HepG2 (cell line): Measurements from ENCODE around the gene CCDC142. TPM values are rescaled to one million over a fixed set of nuclear protein-coding genes. Genes with fewer than 3 reads are reported as not detected.
A peak's percentile ranks its signal among the peaks of the same experiment; 100 is the strongest.

Source experiments
- CEBPG ChIP-seq: IDR thresholded peaks from 2 replicates; pipeline ENCODE4 v1.6.1; 2016
- HCFC1 ChIP-seq: fragments of 150-350 bp; IDR thresholded peaks from 2 replicates; pipeline ENCODE4 v1.6.1; 2014; ENCODE audit warnings: low read depth, low read length
- HDAC1 ChIP-seq: sonication (generic); formaldehyde crosslinking; IDR thresholded peaks from 2 replicates; pipeline ENCODE4 v1.5.1; 2020; ENCODE audit warnings: mild to moderate bottlenecking, missing genetic modification reagents
- HOXA7 ChIP-seq: sonication (generic); formaldehyde crosslinking; IDR thresholded peaks from 2 replicates; pipeline ENCODE4 v1.8.1; 2022; ENCODE audit warnings: mild to moderate bottlenecking, missing genetic modification reagents, moderate library complexity
- JUN ChIP-seq: sonication (generic); formaldehyde crosslinking; IDR thresholded peaks from 2 replicates; pipeline ENCODE4 v1.4.0; 2020; ENCODE audit warnings: mild to moderate bottlenecking, missing genetic modification reagents
- JUNB ChIP-seq: sonication (generic); formaldehyde crosslinking; IDR thresholded peaks from 2 replicates; pipeline ENCODE4 v1.8.0; 2022; ENCODE audit warnings: missing genetic modification reagents, mild to moderate bottlenecking, borderline replicate concordance
- MTF2 ChIP-seq: sonication (generic); formaldehyde crosslinking; IDR thresholded peaks from 2 replicates; pipeline ENCODE4 v1.5.0; 2020; ENCODE audit warnings: missing genetic modification reagents, borderline replicate concordance
- NPAS2 ChIP-seq: sonication (generic); formaldehyde crosslinking; IDR thresholded peaks from 2 replicates; pipeline ENCODE4 v1.8.0; 2022; ENCODE audit warnings: mild to moderate bottlenecking, missing genetic modification reagents, borderline replicate concordance
- NR1H2 ChIP-seq: sonication (generic); formaldehyde crosslinking; IDR thresholded peaks from 2 replicates; pipeline ENCODE4 v1.8.1; 2022; ENCODE audit warnings: low read depth, missing genetic modification reagents, borderline replicate concordance
- POLR2AphosphoS2 ChIP-seq: IDR thresholded peaks from 2 replicates; pipeline ENCODE4 v1.6.1; 2011; ENCODE audit warnings: low read depth, low read length, improper control_type of control experiment
- SP4 ChIP-seq: sonication (generic); formaldehyde crosslinking; IDR thresholded peaks from 2 replicates; pipeline ENCODE4 v1.8.1; 2023; ENCODE audit warnings: mild to moderate bottlenecking, missing genetic modification reagents
- TOPORS ChIP-seq: sonication (generic); formaldehyde crosslinking; IDR thresholded peaks from 2 replicates; pipeline ENCODE4 v1.8.0; 2023; ENCODE audit warnings: mild to moderate bottlenecking, missing genetic modification reagents
- ZBTB38 ChIP-seq: sonication (generic); formaldehyde crosslinking; IDR thresholded peaks from 2 replicates; pipeline ENCODE4 v1.5.1; 2020; ENCODE audit warnings: mild to moderate bottlenecking, missing genetic modification reagents
- ZFP41 ChIP-seq: sonication (generic); formaldehyde crosslinking; IDR thresholded peaks from 2 replicates; pipeline ENCODE4 v1.4.0; 2020; ENCODE audit warnings: mild to moderate bottlenecking, missing genetic modification reagents, borderline replicate concordance
- ZNF326 ChIP-seq: sonication (generic); formaldehyde crosslinking; IDR thresholded peaks from 2 replicates; pipeline ENCODE4 v1.4.0; 2020; ENCODE audit warnings: missing genetic modification reagents, borderline replicate concordance
- ZNF441 ChIP-seq: sonication (generic); formaldehyde crosslinking; IDR thresholded peaks from 2 replicates; pipeline ENCODE4 v1.7.0; 2021; ENCODE audit warnings: missing genetic modification reagents, borderline replicate concordance
- ZNF501 ChIP-seq: sonication (generic); formaldehyde crosslinking; IDR thresholded peaks from 2 replicates; pipeline ENCODE4 v1.5.1; 2020; ENCODE audit warnings: mild to moderate bottlenecking, moderate library complexity, missing genetic modification reagents
- ZNF776 ChIP-seq: sonication (generic); formaldehyde crosslinking; IDR thresholded peaks from 2 replicates; pipeline ENCODE4 v1.4.0; 2020; ENCODE audit warnings: mild to moderate bottlenecking, missing genetic modification reagents
- polyA plus RNA-seq, 8 experiments: library from polyadenylated mRNA; depleted of rRNA in 3 of 8; stranded (reverse) in 7 of 8; unstranded in 1 of 8; fragments of >200 nt; fragmentation: Illumina TruSeq in 4 of 8; extraction: Trizol in 4 of 8; gene quantifications; 2 replicates each; pipeline versions ENCODE4 v1.2.1 to v1.2.3, GENCODE V29; 2011 to 2016; ENCODE audit warnings: low read depth in 4 of 8, missing spikeins in 1 of 8, mixed read lengths in 1 of 8; ENCODE audit not compliant: insufficient read depth in 1 of 8
- total RNA-seq, 5 experiments: library from RNA; depleted of rRNA; stranded (reverse); fragments of >200 nt; fragmentation: Illumina TruSeq; extraction: Trizol; gene quantifications; 2 replicates each; pipeline ENCODE4 v1.2.3, GENCODE V29; 2016; ENCODE audit warnings: low read depth in 1 of 5
- TF ChIP-seq, protein P1 (sequence below): sonication (generic); formaldehyde crosslinking; IDR thresholded peaks from 2 replicates; pipeline ENCODE4 v1.9.0; 2021; ENCODE audit warnings: missing genetic modification reagents, borderline replicate concordance
- TF ChIP-seq, protein P2 (sequence below): sonication (generic); formaldehyde crosslinking; IDR thresholded peaks from 2 replicates; pipeline ENCODE4 v1.8.0; 2022; ENCODE audit warnings: low read depth, missing genetic modification reagents
- TF ChIP-seq, protein P3 (sequence below), 2 experiments: sonication (generic) in 1 of 2; formaldehyde crosslinking in 1 of 2; IDR thresholded peaks; 2 replicates each; pipeline versions ENCODE4 v1.5.1 to v1.6.1; 2011 to 2020; ENCODE audit warnings: borderline replicate concordance in 1 of 2, low read depth in 1 of 2, low read length in 1 of 2, mild to moderate bottlenecking in 1 of 2, missing genetic modification reagents in 1 of 2, moderate library complexity in 1 of 2

CCDC142 gene
- total and polyA plus RNA-seq, 2 of the 13 experiments (the other 11 are each of a cell fraction or from before 2014, with no cell fraction given): 14.7 to 30.4 TPM

DNA sequence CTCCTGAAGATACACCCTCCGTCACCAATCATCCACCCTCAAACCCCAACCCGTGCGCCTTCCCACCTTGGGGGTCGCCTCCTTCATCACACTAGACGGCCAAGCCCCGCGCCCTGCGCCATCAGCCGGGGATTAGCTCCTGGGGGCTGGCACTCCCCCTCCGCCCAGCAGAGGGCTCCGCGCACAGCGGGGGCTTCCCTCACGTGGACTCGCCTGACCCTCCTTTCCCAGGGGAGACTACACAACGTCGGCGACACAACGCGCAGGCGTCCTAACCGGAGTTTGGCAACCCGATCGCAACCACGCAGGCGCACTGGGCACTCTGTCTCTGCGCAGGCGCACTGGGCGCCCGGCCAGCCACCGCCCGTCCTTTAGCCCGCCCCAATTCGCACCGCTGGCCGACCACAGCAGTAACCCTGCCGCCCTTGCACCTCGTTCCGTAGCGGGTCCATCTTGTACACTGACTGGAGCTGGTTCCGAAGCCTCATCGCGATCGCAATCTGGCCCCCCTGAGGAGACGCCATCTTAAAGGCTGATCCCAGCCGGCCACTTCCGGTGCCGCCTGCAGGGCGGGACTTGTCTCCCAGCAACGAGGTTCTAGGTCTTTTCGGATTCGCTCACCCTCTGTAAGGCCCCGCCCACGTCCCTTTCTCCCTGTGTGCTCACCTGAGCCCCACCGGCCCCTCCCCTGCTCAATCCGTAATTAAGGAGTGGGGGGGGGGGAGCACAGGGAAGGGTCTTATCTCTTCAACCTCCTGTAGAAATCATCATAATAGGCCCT is 24.5 kb upstream of the CCDC142 start, which contains the start of gene PCGF1 (continued):
- TF ChIP-seq, protein P1, sequence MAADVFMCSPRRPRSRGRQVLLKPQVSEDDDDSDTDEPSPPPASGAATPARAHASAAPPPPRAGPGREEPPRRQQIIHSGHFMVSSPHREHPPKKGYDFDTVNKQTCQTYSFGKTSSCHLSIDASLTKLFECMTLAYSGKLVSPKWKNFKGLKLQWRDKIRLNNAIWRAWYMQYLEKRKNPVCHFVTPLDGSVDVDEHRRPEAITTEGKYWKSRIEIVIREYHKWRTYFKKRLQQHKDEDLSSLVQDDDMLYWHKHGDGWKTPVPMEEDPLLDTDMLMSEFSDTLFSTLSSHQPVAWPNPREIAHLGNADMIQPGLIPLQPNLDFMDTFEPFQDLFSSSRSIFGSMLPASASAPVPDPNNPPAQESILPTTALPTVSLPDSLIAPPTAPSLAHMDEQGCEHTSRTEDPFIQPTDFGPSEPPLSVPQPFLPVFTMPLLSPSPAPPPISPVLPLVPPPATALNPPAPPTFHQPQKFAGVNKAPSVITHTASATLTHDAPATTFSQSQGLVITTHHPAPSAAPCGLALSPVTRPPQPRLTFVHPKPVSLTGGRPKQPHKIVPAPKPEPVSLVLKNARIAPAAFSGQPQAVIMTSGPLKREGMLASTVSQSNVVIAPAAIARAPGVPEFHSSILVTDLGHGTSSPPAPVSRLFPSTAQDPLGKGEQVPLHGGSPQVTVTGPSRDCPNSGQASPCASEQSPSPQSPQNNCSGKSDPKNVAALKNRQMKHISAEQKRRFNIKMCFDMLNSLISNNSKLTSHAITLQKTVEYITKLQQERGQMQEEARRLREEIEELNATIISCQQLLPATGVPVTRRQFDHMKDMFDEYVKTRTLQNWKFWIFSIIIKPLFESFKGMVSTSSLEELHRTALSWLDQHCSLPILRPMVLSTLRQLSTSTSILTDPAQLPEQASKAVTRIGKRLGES (CRISPR knock-in tag): no peak
- no peak; the same call in 1 of the 2 replicates for TF ChIP-seq NR1H2 (CRISPR knock-in tag)
- no peak for TF ChIP-seq HOXA7 (CRISPR knock-in tag)
- TF ChIP-seq, protein P2, sequence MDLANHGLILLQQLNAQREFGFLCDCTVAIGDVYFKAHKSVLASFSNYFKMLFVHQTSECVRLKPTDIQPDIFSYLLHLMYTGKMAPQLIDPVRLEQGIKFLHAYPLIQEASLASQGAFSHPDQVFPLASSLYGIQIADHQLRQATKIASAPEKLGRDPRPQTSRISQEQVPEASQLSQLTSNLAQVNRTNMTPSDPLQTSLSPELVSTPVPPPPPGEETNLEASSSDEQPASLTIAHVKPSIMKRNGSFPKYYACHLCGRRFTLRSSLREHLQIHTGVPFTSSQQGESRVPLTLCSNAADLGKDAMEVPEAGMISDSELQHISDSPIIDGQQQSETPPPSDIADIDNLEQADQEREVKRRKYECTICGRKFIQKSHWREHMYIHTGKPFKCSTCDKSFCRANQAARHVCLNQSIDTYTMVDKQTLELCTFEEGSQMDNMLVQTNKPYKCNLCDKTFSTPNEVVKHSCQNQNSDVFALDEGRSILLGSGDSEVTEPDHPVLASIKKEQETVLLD (CRISPR knock-in tag): no peak
- peak; percentile 89; the same call in 1 of the 2 replicates for TF ChIP-seq NPAS2
- TF ChIP-seq ZNF326 (CRISPR knock-in tag): peak; percentile 92; the same call in 1 of the 2 replicates
- TF ChIP-seq, protein P3, sequence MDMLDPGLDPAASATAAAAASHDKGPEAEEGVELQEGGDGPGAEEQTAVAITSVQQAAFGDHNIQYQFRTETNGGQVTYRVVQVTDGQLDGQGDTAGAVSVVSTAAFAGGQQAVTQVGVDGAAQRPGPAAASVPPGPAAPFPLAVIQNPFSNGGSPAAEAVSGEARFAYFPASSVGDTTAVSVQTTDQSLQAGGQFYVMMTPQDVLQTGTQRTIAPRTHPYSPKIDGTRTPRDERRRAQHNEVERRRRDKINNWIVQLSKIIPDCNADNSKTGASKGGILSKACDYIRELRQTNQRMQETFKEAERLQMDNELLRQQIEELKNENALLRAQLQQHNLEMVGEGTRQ (IDR thresholded peaks at IDR 0.05; ENCODE audit: low read depth, low read length): peak; percentile 82
- TF ChIP-seq, protein P3 (CRISPR knock-in tag; IDR thresholded peaks at IDR 0.05; ENCODE audit: borderline replicate concordance): peak; percentile 81
- TF ChIP-seq ZBTB38: peak; percentile 89
- TF ChIP-seq ZNF501 (CRISPR knock-in tag): peak; percentile 90
- peak; percentile 75 for TF ChIP-seq HDAC1 (CRISPR knock-in tag)
- TF ChIP-seq HCFC1: peak; percentile 26; the same call in 1 of the 2 replicates
- peak; percentile 80 for TF ChIP-seq CEBPG (CRISPR knock-in tag)
- TF ChIP-seq TOPORS (CRISPR knock-in tag): no peak
- TF ChIP-seq SP4 (CRISPR knock-in tag): peak; percentile 89
- TF ChIP-seq ZNF441 (CRISPR knock-in tag): no peak; the same call in 1 of the 2 replicates
- TF ChIP-seq JUN (CRISPR knock-in tag): peak; percentile 61; the same call in 1 of the 2 replicates
- no peak for TF ChIP-seq JUNB
- no peak for TF ChIP-seq ZFP41 (CRISPR knock-in tag)
- TF ChIP-seq MTF2 (CRISPR knock-in tag): 0 out of 2 replicates have a peak, but pooled peaks have one; percentile 6
- peak; percentile 83 for TF ChIP-seq POLR2AphosphoS2
- peak; percentile 91 for TF ChIP-seq ZNF776 (CRISPR knock-in tag)
